Measurements from ENCODE around the gene SESTD1. TPM values are rescaled to one million over a fixed set of nuclear protein-coding genes. Genes with fewer than 3 reads are reported as not detected.

Gene SESTD1
- total RNA-seq, 2 donors from 2014 or later: 51.3 to 75.4 TPM

GRCh38 chr2:179070895-179071294, 193.7 kb downstream of the SESTD1 start:
- H3K4me1 Mint-ChIP-seq: no peaks in the 10 kb centered on the region
- Histone ChIP-seq H3K4me3 (ENCODE audit: low read length) (no peak overlapping the region), H3K9ac (ENCODE audit: extremely low read depth, low read length, poor library complexity, severe bottlenecking) (no peak overlapping the region), H3K9me3 (ENCODE audit: control insufficient read depth, low read length) (peaks cover 36% of the 10 kb centered on the region), H3K27ac (ENCODE audit: low read depth, low read length) (no peak overlapping the region), H3K27me3 (ENCODE audit: control insufficient read depth, insufficient read depth, low read length, poor library complexity, severe bottlenecking) (no peaks in the 10 kb centered on the region), H3K4me1 (ENCODE audit: control insufficient read depth, insufficient read depth, low read length) (no peaks in the 10 kb centered on the region), H3K36me3 (ENCODE audit: control insufficient read depth, insufficient read depth, low read length) (no peaks in the 10 kb centered on the region)
- no peak overlapping the region for H3K27ac Mint-ChIP-seq
- H3K36me3 Mint-ChIP-seq (ENCODE audit: low read depth): peaks cover 7% of the 10 kb centered on the region
- peaks cover 35% of the 10 kb centered on the region for H3K9me3 Mint-ChIP-seq
- no peak overlapping the region for H3K4me3 Mint-ChIP-seq
- no peak for DNase-seq
- no peaks in the 10 kb centered on the region for H3K27me3 Mint-ChIP-seq (ENCODE audit: insufficient read depth)
- WGBS, 2 experiments (ENCODE audit: insufficient coverage in 1 of 2, insufficient read length in 1 of 2): 71 to 88% methylated on average over 1 to 2 of the region's 2 CpGs
- no peak for TF ChIP-seq CTCF (conservative IDR thresholded peaks at IDR 0.05)

GRCh38 chr2:179069685-179070084, 194.9 kb downstream of the SESTD1 start:
- H3K4me1 Mint-ChIP-seq: no peaks in the 10 kb centered on the region
- H3K36me3 Mint-ChIP-seq (ENCODE audit: low read depth): peaks cover 7% of the 10 kb centered on the region
- Histone ChIP-seq H3K9ac (ENCODE audit: extremely low read depth, low read length, poor library complexity, severe bottlenecking) (no peak overlapping the region), H3K4me3 (ENCODE audit: low read length) (no peak overlapping the region), H3K27me3 (ENCODE audit: control insufficient read depth, insufficient read depth, low read length, poor library complexity, severe bottlenecking) (no peaks in the 10 kb centered on the region), H3K27ac (ENCODE audit: low read depth, low read length) (no peak overlapping the region), H3K9me3 (ENCODE audit: control insufficient read depth, low read length) (peaks cover 36% of the 10 kb centered on the region), H3K36me3 (ENCODE audit: control insufficient read depth, insufficient read depth, low read length) (no peaks in the 10 kb centered on the region), H3K4me1 (ENCODE audit: control insufficient read depth, insufficient read depth, low read length) (no peaks in the 10 kb centered on the region)
- H3K27me3 Mint-ChIP-seq (ENCODE audit: insufficient read depth): no peaks in the 10 kb centered on the region
- H3K27ac Mint-ChIP-seq: no peak overlapping the region
- H3K4me3 Mint-ChIP-seq: no peak overlapping the region
- no peak for DNase-seq
- 50 to 58% methylated on average over 1 of the region's 1 CpG for WGBS, 2 experiments (ENCODE audit: insufficient coverage in 1 of 2, insufficient read length in 1 of 2)
- no peak for TF ChIP-seq CTCF (conservative IDR thresholded peaks at IDR 0.05)
- peaks cover 41% of the 10 kb centered on the region for H3K9me3 Mint-ChIP-seq

GRCh38 chr2:179068991-179069643, 195.5 kb downstream of the SESTD1 start:
- Histone ChIP-seq H3K27me3 (ENCODE audit: control insufficient read depth, insufficient read depth, low read length, poor library complexity, severe bottlenecking) (no peaks in the 10 kb centered on the region), H3K4me1 (ENCODE audit: control insufficient read depth, insufficient read depth, low read length) (no peaks in the 10 kb centered on the region), H3K4me3 (ENCODE audit: low read length) (no peak overlapping the region), H3K36me3 (ENCODE audit: control insufficient read depth, insufficient read depth, low read length) (no peaks in the 10 kb centered on the region), H3K27ac (ENCODE audit: low read depth, low read length) (no peak overlapping the region), H3K9ac (ENCODE audit: extremely low read depth, low read length, poor library complexity, severe bottlenecking) (no peak overlapping the region), H3K9me3 (ENCODE audit: control insufficient read depth, low read length) (peaks cover 34% of the 10 kb centered on the region)
- DNase-seq: no peak
- Mint-ChIP-seq H3K36me3 (ENCODE audit: low read depth) (peaks cover 8% of the 10 kb centered on the region), H3K4me3 (no peak overlapping the region), H3K9me3 (peaks cover 45% of the 10 kb centered on the region), H3K4me1 (no peaks in the 10 kb centered on the region), H3K27me3 (ENCODE audit: insufficient read depth) (no peaks in the 10 kb centered on the region), H3K27ac (no peak overlapping the region)
- no peak for TF ChIP-seq CTCF (conservative IDR thresholded peaks at IDR 0.05)
- 91 to 100% methylated on average over 2 of the region's 2 CpGs for WGBS, 2 experiments (ENCODE audit: insufficient coverage in 1 of 2, insufficient read length in 1 of 2)

Measured in endodermal cell (in vitro differentiated cells).